Activated CD4-positive, alpha-beta T cell treated with anti-CD3 and anti-CD28 coated beads, Interleukin-2, amount 50 U/mL, for 48 hours (primary cell): ENCODE data around the gene GIGYF2.

Experiments
- DNase-seq, 2 experiments: peaks; one replicate each; pipeline ENCODE4 v3.0.0-alpha.2; 2020

Gene GIGYF2

GRCh38 chr2:232870018-232870765 is 173.1 kb downstream of the GIGYF2 start, which contains the start of gene SNORC:
Gene SNORC (plus strand): TSS chr2:232870264. CDS start chr2:232870342, 78 bp downstream.
- DNase-seq = no peak

DNA sequence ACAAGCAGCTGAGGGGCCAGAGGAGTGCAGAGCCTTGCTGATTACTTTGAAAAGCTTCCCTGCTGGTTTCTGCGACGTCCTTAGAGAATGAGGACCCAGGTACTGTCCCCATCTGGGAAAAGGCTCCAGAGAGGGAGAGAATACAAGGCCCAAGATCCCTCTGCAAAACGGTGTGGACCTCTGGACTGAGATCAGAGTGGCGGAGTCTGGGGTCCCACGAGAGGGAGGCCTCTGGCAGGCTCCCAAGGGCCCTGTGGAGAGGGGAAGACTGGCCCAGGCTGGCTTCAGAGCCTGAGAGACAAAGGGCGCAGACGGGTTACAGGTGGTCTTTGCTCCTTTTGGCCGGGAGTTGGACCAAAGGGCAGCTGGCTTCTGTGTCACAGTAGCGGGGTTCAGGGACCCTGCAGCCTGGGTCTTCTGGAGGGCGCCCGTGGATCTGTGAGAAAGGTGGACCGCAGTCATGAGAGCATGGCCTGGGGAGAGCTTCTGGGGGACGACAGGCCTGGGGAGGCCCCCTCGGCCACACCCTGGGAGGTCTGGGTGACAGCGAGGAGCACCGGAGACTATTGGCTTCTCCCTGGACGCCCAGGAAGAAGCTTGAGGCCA is 173.7 kb downstream of the GIGYF2 start:
- DNase-seq = no peak

DNA sequence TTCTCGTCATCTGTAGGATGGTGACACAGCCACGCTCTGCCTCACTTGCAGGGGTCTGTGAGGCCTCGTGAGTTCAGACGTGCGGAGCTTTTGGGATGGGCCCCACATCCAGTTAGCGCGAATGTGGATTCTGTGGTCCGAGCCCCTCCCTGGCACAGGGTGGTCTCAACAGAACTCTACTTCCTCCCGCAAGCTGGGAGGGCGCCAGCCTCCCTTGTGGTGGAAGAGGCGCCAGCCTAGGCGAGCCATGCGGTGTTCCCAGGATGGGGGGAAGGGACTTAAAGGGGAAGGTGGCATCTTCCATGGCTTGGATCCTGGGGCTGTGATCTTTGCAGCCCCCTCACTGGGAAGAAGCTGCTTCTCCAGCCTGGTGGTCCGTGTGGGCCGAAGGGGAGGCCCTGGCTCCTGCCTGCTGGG is 174.3 kb downstream of the GIGYF2 start:
- no peak for DNase-seq

- DNase-seq = no peak
These were observed 175.0 kb downstream of the GIGYF2 start for GRCh38 chr2:232871835-232872736.

- no peak for DNase-seq
These were observed 175.7 kb downstream of the GIGYF2 start for GRCh38 chr2:232872826-232873225.

- no peak for DNase-seq
These were observed 176.3 kb downstream of the GIGYF2 start for GRCh38 chr2:232873292-232873908.

- DNase-seq = no peak
These were observed 176.9 kb downstream of the GIGYF2 start for GRCh38 chr2:232873909-232874641.

- DNase-seq = no peak
These were observed 177.6 kb downstream of the GIGYF2 start for GRCh38 chr2:232874677-232875223.

DNA sequence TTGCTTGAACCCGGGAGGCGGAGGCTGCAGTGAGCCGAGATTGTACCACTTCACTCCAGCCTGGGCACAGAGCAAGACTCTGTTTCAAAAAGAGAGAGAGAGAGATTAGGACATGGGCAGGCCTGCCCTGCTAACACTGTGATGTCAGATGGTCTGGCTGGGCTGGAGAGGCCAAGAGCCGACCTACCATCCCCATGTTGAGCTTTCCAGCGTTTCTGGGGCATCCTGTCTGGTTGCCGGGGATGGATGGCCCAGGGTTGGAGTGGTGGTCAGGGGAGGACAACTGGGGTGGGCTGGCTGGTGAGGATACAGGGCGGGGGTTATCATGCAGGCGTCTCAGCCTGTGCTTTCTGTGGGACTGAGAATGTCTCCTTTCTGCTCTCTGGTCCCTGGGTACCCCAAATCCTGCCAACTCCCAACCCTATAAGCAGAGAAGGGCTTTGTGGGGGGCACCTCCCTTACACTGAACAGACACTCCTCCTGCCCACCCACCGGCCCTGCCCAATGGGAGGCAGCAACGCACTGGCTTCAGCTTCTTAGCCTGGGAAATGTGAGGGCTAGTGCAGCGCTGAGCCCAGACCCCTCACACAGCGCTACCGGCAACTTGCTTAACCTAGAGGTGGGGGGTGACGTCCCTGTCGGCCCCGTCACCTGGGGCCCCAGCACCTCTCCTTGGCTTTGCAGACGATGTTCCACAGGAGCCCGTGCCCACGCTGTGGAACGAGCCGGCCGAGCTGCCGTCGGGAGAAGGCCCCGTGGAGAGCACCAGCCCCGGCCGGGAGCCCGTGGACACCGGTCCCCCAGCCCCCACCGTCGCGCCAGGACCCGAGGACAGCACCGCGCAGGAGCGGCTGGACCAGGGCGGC is 178.4 kb downstream of the GIGYF2 start:
- no peak for DNase-seq

DNA sequence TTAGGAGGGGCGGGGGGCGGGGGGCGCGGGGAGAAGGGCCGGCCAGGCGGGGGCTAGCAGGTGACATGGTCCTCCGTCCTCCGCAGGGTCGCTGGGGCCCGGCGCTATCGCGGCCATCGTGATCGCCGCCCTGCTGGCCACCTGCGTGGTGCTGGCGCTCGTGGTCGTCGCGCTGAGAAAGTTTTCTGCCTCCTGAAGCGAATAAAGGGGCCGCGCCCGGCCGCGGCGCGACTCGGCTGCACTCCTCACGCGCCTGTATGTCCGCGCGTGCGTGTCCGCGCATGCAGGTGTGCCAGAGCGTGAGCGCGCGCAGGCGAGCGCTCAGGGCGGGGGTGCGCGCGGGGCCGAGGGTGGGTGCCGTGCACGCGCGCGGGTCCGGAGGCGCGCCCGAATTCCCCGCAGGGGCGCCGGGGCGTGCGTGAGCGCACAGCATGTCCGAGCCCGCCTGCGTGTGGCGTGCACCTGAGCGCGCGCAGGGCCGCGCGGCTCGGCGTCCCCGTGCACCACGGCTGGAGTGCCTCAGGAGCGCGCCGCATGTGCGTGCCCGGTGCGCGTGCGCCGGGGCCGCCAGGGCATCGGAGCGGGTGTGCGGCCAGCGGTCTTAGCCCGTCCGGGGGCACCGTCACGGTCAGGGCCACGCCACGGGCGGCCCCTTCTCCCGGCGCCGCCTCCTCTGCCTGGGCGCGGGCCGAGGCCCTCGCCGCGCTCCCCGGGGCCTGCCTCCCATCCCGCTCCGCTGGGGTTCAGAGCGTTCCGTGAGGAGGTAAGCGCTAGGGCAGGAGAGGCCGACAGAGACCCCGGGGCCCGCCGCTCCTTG is 179.2 kb downstream of the GIGYF2 start:
- DNase-seq = peak; percentile 26 to 29

GRCh38 chr2:232876978-232877441 is 179.9 kb downstream of the GIGYF2 start:
- DNase-seq = no peak

GRCh38 chr2:232877940-232878511 is 180.9 kb downstream of the GIGYF2 start:
- DNase-seq = no peak

GRCh38 chr2:232878855-232879617 is 181.9 kb downstream of the GIGYF2 start:
- no peak for DNase-seq

DNA sequence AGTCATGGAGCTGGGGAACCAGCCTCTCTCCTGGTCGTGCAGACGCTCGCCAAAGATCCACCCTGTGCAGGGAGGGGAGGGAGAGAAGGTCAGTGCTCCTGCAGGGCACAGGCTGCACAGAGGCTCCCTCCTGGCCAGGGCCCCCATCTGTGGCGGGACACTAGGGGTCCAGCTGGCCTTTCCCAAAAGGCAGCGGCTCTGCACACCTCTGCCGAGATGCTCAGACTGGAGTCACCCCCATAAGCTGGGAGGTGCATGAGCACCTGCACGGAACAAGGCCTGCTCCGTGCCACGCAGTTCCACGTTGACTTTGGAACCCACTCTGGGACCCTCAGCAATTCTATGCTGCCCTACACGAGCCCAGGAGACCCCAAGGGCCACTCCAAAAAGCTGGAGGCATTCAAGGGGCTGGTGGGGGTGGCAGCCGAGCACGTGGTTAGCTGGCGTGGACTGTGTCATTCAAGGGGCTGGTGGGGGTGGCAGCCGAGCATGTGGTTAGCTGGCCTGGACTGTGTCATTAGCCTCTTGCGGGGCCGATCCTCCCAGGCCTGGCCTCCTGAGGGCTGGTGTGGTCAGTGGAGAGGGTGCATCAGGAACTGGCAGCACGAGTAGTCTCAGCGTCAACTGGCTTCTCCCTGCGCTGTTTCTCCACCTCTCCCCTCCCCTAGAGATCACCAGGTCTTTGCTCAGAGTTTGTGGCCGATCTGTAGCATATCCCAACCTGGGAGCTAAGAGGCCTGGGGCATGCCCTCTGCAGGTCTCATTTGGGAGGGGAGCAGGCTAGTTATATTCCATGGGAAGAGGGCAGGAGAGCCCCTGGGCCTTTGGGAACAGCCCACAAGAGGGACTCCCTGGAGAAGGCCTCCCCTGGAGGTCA is 182.7 kb downstream of the GIGYF2 start:
- DNase-seq = no peak

- no peak for DNase-seq
These were observed 183.7 kb downstream of the GIGYF2 start for GRCh38 chr2:232880764-232881351.

- DNase-seq = no peak
These were observed 185.0 kb downstream of the GIGYF2 start for GRCh38 chr2:232882085-232882484.

DNA sequence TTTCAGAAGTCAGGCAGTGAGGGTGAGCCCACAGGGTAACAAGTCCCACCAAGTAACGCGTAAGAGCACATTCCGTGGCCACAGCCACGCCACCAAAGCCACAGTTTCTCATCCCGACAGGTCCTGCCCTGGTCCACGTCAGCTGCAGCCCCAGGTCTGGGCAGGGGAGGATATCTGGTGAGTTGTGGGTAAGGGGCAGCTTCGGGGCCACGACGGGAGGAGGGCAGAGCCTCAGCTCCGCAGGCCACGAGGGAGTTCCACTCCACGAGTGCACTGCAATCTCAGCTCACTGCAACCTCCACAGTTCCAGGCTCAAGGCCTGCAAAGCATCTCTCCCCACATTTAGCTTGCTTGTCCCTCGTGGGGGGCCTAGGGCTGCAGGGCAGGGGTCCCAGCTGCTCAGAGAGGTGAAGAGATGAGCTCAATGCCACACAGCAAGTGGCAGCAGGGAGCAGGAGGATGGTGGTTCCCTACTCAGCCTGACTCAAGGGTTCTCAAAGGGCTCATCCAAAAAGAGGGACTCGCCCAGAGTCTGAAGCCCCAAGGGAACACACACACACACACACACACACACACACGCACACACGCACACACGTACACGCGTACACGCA is 185.5 kb downstream of the GIGYF2 start:
- DNase-seq = no peak
